Spinal cord (tissue), 10 donors: ENCODE results near the gene CYP2A6. TPM values are rescaled to one million over a fixed set of nuclear protein-coding genes. Genes with fewer than 3 reads are reported as not detected.
"Not testable (repeated sequence)": the region's sequence is repeated elsewhere in the genome, so short reads cannot be mapped to it uniquely, and the experiment has no call there.

Source experiments
- DNase-seq, 6 donors: peaks; one replicate each; pipeline versions ENCODE4 v3.0.0 to v3.0.0-alpha.2; 2013 to 2015; ENCODE audit warnings: low spot score in 6 of 6, low read depth in 4 of 6
- H3K27ac ChIP-seq: one replicate; pipeline ENCODE4 v1.5.1; 2013; ENCODE audit warnings: low read depth, low read length, control low read depth
- H3K27me3 ChIP-seq: one replicate; pipeline ENCODE4 v1.6.1; 2013; ENCODE audit warnings: low read length; ENCODE audit not compliant: control insufficient read depth, insufficient read depth
- H3K36me3 ChIP-seq: one replicate; pipeline ENCODE4 v1.6.1; 2013; ENCODE audit warnings: low read length; ENCODE audit not compliant: control insufficient read depth, insufficient read depth
- H3K4me1 ChIP-seq: one replicate; pipeline ENCODE4 v1.6.1; 2013; ENCODE audit warnings: low read length; ENCODE audit not compliant: control insufficient read depth, insufficient read depth
- H3K4me3 ChIP-seq: one replicate; pipeline ENCODE4 v1.5.1; 2013; ENCODE audit warnings: low read depth, low read length, control low read depth
- H3K9me3 ChIP-seq: one replicate; pipeline ENCODE4 v1.6.1; 2013; ENCODE audit warnings: low read length; ENCODE audit not compliant: control insufficient read depth, insufficient read depth
- WGBS: methylation state at CpG from one replicate; pipeline ENCODE4 v1.1.5; 2013; ENCODE audit warnings: missing lambda C conversion rate; ENCODE audit not compliant: insufficient coverage; 5-methylcytosine and 5-hydroxymethylcytosine counted together
- polyA plus RNA-seq, 2 donors: library from polyadenylated mRNA; unstranded; fragments of 120-200 nt; gene quantifications; one replicate each; pipeline ENCODE4 v1.2.1, GENCODE V29; 2013; ENCODE audit not compliant: insufficient read length in 2 of 2
- total RNA-seq, 2 donors: library from RNA; depleted of rRNA in 1 of 2; stranded (reverse); fragments of 120-200 nt in 1 of 2; fragments of >200 nt in 1 of 2; gene quantifications; one replicate each; pipeline versions ENCODE4 v1.2.3 to v1.2.4, GENCODE V29; 2013 to 2014
- donor health status: healthy.

The CYP2A6 gene
- total and polyA plus RNA-seq, 4 donors = 0.48 to 1.9 (median 0.50) TPM; not detected in 1

DNA sequence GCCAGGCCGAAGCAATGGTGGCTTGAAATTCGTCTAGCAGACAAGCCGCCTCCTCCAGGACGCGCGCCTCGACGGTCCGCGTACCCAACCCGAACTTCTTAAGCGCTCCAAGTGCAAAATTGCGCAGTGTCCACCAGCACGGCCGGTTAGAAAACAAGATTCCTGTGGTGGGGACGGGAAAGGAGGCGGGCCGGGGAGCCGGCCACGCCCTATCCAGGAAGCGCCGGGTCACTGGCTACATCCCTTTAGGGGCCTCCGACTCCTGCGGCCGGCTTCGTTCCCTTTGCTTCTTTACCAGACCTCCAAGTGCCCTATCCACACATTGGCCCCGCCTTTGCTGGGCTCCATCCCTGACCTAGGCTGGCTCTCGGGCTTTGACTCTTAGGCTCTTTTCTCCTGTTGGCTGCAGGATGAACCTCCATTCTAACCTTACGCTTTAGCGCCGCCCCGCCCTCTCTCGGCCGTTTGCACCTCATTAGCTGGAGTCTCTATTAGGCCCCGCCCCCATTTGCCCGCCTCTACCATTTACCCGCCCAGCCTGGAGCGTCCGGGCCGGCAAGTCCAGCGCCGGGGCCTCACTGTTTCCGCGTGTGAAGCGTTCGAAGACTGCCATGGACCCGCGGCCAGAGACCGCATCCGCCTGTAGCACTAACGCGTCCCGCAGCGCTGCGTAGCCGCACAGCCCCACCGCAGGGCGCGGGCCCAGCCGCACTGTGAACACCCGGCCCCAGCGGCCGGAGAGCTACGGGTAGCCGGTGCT is 39.4 kb downstream of the CYP2A6 start:
- peak in 2 of 6 donors; percentile 77 to 87 for DNase-seq
- H3K9me3 ChIP-seq, H3K27me3 ChIP-seq: not testable (repeated sequence)
- Histone ChIP-seq H3K36me3 (peaks cover 32% of the 10 kb centered on the region), H3K4me1 (peaks cover 68% of the 10 kb centered on the region), H3K4me3 (peak overlapping the region; percentile 39), H3K27ac (peak overlapping the region; percentile 82)
- 2% methylated on average over 48 of the region's 65 CpGs for WGBS

DNA sequence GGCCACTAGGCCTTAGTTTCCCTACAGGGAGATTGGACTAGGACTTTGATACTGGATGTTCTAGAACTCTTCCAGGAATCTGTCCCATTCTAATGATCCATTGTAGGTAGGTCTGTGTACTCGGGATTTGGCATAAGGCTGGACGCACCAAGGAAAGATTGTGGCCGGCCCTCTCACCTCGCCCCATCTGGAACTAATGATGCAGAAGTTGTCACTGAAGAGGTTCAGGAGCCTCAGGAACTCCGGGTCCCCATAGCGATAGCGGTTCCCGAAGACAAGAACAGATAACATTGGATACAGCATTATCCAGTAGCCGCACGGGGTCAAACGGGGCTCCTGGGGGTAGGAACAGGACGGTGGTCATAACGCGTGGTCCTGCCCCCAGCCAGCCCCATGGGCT is 40.1 kb downstream of the CYP2A6 start:
- H3K27me3 ChIP-seq = no peaks in the 10 kb centered on the region
- peak overlapping the region; percentile 39 for H3K4me3 ChIP-seq
- no peak for DNase-seq
- H3K36me3 ChIP-seq = peaks cover 36% of the 10 kb centered on the region
- H3K9me3 ChIP-seq = no peaks in the 10 kb centered on the region
- WGBS = 73% methylated on average over 4 of the region's 14 CpGs
- H3K4me1 ChIP-seq = peaks cover 74% of the 10 kb centered on the region
- peak overlapping the region; percentile 47 for H3K27ac ChIP-seq

DNA sequence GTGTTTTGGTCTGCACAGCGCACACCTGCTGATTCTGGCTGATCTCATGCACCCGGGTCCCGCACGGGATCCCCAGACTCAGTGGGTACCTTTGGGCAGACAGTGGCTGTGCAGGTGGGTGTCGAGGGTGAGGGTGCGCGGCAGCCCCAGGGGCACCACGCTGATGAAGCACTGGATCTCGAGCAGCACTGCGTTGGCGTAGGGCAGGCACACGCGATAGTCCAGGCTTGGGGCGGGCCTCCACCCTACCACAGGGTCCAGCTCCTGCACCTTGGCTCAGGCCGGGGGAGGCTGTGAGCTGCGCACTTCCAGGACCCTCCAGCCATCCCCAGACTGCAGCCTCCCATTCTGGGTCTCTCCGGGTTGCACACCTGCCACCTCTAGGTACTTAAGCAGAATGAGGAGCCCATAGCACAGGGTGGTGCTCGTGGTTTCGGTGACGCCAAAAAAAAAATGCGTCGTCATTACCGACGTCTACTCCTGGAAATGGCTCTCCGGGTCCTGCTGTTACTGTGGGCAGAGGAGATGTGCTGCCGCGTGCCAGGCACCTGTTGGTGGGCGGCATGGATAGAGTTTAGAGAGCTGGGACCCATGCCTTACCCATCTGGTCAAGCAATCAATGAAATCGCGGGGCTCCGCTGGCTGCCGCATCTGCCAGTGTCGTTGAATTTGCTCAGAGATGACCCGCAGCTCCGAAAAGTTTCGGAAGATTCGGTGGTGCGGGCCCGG is 40.7 kb downstream of the CYP2A6 start:
- no peaks in the 10 kb centered on the region for H3K9me3 ChIP-seq
- no peaks in the 10 kb centered on the region for H3K27me3 ChIP-seq
- H3K36me3 ChIP-seq = peaks cover 42% of the 10 kb centered on the region
- H3K4me1 ChIP-seq = peaks cover 80% of the 10 kb centered on the region
- no peak overlapping the region for H3K27ac ChIP-seq
- peak in 1 of 6 donors; percentile 5 for DNase-seq
- no peak overlapping the region for H3K4me3 ChIP-seq
- WGBS = 93% methylated on average over 39 of the region's 39 CpGs

DNA sequence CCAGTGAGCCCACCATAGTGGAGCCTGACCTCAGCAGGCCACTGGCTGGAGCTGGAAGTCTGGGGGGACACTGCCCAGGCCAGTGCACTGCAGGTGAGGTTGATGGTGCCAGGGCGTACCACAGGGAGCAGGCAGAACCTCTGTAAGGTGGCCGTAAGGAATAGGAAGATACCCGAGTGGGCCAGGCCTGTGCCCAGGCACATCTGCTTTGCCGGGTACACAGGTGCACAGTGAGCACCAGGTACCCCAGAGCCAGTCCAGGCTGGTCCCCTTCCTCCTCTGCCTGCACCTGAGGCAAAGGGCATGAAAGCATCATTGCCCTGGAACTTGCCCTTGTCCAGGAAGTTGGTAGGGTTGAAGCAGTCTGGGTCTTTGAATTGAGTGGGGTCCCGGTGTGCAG is 41.8 kb downstream of the CYP2A6 start:
- Histone ChIP-seq H3K4me1 (peaks cover 84% of the 10 kb centered on the region), H3K4me3 (no peak overlapping the region), H3K36me3 (peaks cover 51% of the 10 kb centered on the region), H3K9me3 (no peaks in the 10 kb centered on the region), H3K27me3 (no peaks in the 10 kb centered on the region), H3K27ac (no peak overlapping the region)
- 95% methylated on average over 5 of the region's 5 CpGs for WGBS
- DNase-seq = no peak

DNA sequence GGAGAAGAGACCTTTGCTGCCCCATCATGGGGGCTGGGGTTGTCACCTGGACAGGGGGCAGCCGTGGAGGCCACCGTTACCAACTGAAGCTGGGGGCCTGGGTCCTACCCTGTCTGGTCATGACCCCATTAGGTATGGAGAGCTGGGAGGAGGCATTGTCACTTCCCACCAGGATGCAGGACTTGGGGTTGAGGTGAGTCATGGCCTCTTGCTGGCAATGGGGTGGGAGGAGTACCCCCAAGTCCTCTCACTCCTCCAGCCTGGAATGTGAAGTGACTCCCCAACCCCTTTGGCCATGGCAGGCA is 42.3 kb downstream of the CYP2A6 start:
- Histone ChIP-seq H3K27ac (no peak overlapping the region), H3K36me3 (peaks cover 57% of the 10 kb centered on the region), H3K4me3 (no peak overlapping the region), H3K4me1 (peaks cover 86% of the 10 kb centered on the region), H3K27me3 (no peaks in the 10 kb centered on the region), H3K9me3 (no peaks in the 10 kb centered on the region)
- no peak for DNase-seq
- 93% methylated on average over 2 of the region's 2 CpGs for WGBS

DNA sequence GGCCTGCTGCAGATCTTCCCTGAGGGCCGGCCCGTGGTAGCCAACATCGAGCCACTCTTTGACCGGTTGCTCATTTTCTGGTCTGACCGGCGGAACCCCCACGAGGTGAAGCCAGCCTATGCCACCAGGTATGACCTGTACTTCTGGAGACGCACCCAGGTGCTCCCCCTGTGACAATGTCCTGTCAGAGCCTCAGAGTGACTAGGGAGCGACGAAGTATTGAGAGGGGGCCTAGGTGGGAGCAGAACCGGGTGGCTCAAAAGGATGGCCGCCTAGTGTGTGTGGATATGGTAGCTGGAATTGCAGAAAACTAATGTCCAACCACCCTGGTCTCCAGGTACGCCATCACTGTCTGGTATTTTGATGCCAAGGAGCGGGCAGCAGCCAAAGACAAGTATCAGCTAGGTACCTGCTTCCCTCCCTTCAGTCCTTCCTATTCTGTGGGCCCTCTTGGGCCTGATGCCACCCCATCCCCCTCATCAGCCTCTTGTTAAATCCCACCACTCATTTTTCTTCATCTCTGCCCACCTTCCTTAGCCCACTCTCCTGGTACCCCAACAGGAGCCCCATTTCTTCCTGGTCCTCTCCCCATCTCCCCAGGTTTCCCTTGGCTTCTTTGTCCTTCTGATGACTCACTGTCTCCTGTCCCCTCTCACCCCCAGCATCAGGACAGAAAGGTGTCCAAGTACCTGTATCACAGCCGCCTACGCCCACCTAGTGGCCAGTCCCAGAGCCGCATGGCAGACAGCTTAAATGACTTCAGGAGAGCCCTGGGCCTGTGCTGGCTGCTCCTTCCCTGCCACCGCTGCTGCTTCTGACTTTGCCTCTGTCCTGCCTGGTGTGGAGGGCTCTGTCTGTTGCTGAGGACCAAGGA is 42.9 kb downstream of the CYP2A6 start:
- WGBS = 55% methylated on average over 17 of the region's 18 CpGs
- peak overlapping the region; percentile 70 for H3K27ac ChIP-seq
- no peak overlapping the region for H3K4me3 ChIP-seq

DNA sequence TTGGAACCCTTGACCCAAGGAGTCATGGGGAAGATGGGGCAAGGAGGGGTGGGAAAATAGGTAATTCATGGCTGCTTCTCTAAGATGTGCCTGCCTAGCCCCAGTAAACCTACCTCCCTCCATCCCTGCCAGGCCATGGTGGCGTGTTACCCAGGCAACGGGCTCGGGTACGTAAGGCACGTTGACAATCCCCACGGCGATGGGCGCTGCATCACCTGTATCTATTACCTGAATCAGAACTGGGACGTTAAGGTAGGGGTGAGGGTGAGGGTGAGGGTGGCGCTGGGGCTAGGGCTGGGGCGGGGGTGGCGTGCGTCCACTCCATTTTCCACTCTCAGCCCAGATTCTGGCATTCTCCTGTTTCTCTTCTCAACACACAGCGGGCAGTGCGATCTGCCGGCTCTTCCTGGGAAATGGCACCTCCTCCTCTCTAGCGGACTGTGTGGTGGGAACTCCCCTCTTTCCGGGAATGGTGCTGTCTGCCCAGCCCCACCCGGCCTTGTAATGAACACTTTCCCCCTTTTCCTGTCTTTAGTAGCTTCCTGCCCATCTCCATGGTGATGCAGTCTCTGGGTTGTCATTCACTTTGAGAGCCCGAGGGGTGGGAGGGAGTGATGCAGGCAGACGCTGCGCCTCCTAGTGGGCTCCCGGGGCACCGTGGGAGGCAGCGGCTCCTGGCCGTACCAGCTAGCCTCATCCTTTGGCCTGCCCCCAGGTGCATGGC is 43.7 kb downstream of the CYP2A6 start:
- peak; percentile 86 to 99 (median 91) for DNase-seq
- peak overlapping the region; percentile 70 for H3K27ac ChIP-seq
- H3K4me1 ChIP-seq = peaks cover 91% of the 10 kb centered on the region
- no peak overlapping the region for H3K4me3 ChIP-seq
- H3K27me3 ChIP-seq = no peaks in the 10 kb centered on the region
- 5% methylated on average over 16 of the region's 26 CpGs for WGBS
- no peaks in the 10 kb centered on the region for H3K9me3 ChIP-seq
- H3K36me3 ChIP-seq = peaks cover 67% of the 10 kb centered on the region

More for the DNA sequence above, 42.9 kb downstream of the CYP2A6 start:
- Histone ChIP-seq H3K27me3 (no peaks in the 10 kb centered on the region), H3K9me3 (no peaks in the 10 kb centered on the region), H3K36me3 (peaks cover 63% of the 10 kb centered on the region), H3K4me1 (peaks cover 90% of the 10 kb centered on the region)
- peak in 2 of 6 donors; percentile 21 to 47 for DNase-seq

DNA sequence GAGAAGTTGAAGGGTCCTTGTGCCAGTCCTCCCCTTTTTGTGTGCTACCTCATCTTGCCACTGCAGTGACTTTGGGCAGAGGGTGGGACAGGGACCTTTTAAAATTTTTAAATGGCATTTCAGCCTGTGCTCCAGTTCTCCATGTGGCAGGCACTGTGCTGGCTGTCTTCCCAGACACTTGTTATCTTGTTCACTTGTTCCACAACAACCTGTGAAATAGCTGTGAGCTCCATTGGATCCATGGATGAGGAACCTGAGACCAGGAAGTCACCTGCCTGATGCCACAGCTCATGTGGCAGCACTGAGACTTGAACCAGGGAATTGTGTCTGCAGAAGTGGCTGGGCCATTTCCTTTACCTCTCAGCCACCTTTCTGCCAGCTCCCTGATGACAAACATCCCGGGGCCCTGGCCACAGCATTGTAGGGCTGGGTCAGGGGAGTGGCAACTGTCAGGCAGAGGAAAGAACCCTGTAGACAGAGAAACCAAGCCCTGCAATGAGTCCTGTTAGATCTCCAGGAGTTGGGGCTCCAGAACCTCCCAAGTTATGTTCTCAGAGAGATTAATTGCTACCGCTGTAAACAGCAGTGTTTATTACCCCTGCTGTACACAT is 44.9 kb downstream of the CYP2A6 start:
- Histone ChIP-seq H3K27ac (no peak overlapping the region), H3K4me1 (peaks cover 92% of the 10 kb centered on the region), H3K4me3 (no peak overlapping the region), H3K27me3 (no peaks in the 10 kb centered on the region), H3K9me3 (no peaks in the 10 kb centered on the region), H3K36me3 (peaks cover 79% of the 10 kb centered on the region)
- WGBS = 77% methylated on average over 2 of the region's 2 CpGs
- DNase-seq = peak in 1 of 6 donors; percentile 16
